CD4-positive, alpha-beta memory T cell (primary cell): ENCODE measurements around the gene USP3. TPM values are rescaled to one million over a fixed set of nuclear protein-coding genes. Genes with fewer than 3 reads are reported as not detected.

Source experiments
- CTCF ChIA-PET: fragments of 350-600 bp; sonication (Branson Sonifier 250); formaldehyde crosslinking; loops from one replicate; lab custom pipeline; 2021; ENCODE audit warnings: inconsistent platforms; ENCODE audit not compliant: partially characterized antibody; lab: Charles Lee
- POLR2A ChIA-PET: fragments of 350-600 bp; sonication (Branson Sonifier 250); formaldehyde crosslinking; loops from one replicate; lab custom pipeline; 2021; ENCODE audit not compliant: partially characterized antibody; lab: Charles Lee
- DNase-seq, 5 donors: peaks; one replicate each; pipeline versions ENCODE4 v3.0.0 to v3.0.0-alpha.2; 2020 to 2022; ENCODE audit warnings: mixed read lengths in 1 of 5
- H3K27ac ChIP-seq: one replicate; pipeline ENCODE4 v1.7.0; 2013; ENCODE audit warnings: low read depth, low read length
- H3K27me3 ChIP-seq: 2 replicates; pipeline ENCODE4 v1.7.0; 2013; ENCODE audit warnings: mild to moderate bottlenecking, low read length, moderate library complexity; ENCODE audit not compliant: insufficient read depth
- H3K36me3 ChIP-seq: 2 replicates; pipeline ENCODE4 v1.7.0; 2013; ENCODE audit warnings: mild to moderate bottlenecking, low read length, moderate library complexity; ENCODE audit not compliant: insufficient read depth
- H3K4me1 ChIP-seq: 2 replicates; pipeline ENCODE4 v1.7.0; 2013; ENCODE audit warnings: mild to moderate bottlenecking, low read length, moderate library complexity; ENCODE audit not compliant: insufficient read depth
- H3K4me3 ChIP-seq, 2 donors: one replicate each; pipeline ENCODE4 v1.7.0; 2013; ENCODE audit warnings: low read length in 2 of 2, mild to moderate bottlenecking in 1 of 2
- H3K9me3 ChIP-seq, 2 donors: one replicate each; pipeline ENCODE4 v1.7.0; 2013; ENCODE audit warnings: low read length in 2 of 2, control low read depth in 1 of 2; ENCODE audit not compliant: control insufficient read depth in 1 of 2
- H3K27ac Mint-ChIP-seq, 7 donors: one replicate each; pipeline ENCODE4 v1.8.0; 2020 to 2021; ENCODE audit warnings: mixed read lengths in 7 of 7, mild to moderate bottlenecking in 6 of 7, inconsistent platforms in 3 of 7, moderate library complexity in 3 of 7
- H3K27me3 Mint-ChIP-seq, 2 donors: one replicate each; pipeline ENCODE4 v1.8.0; 2020 to 2021; ENCODE audit warnings: mixed read lengths in 2 of 2
- H3K36me3 Mint-ChIP-seq, 2 donors: one replicate each; pipeline ENCODE4 v1.8.0; 2020 to 2021; ENCODE audit warnings: mixed read lengths in 2 of 2, inconsistent platforms in 1 of 2, mild to moderate bottlenecking in 1 of 2
- H3K4me1 Mint-ChIP-seq, 4 donors: one replicate each; pipeline ENCODE4 v1.8.0; 2020 to 2021; ENCODE audit warnings: mixed read lengths in 4 of 4, mild to moderate bottlenecking in 1 of 4
- H3K4me3 Mint-ChIP-seq, 8 donors: one replicate each; pipeline ENCODE4 v1.8.0; 2020 to 2021; ENCODE audit warnings: mixed read lengths in 8 of 8, mild to moderate bottlenecking in 7 of 8, moderate library complexity in 6 of 8, inconsistent platforms in 3 of 8
- H3K9me3 Mint-ChIP-seq, 8 donors: one replicate each; pipeline ENCODE4 v1.8.0; 2020 to 2021; ENCODE audit warnings: mixed read lengths in 8 of 8, mild to moderate bottlenecking in 5 of 8, inconsistent platforms in 3 of 8, moderate library complexity in 1 of 8
- intact Hi-C: fragments of 100-400 bp; cut with micrococcal nuclease; formaldehyde crosslinking; loops from one replicate; pipeline ENCODE4 v1.15.1; 2023
- polyA plus RNA-seq, 2 donors: library from polyadenylated mRNA; unstranded; fragments of 300-500 nt; fragmentation: Illumina TruSeq; gene quantifications; one replicate each; pipeline ENCODE4 v1.2.3, GENCODE V29; 2021
- total RNA-seq, 2 experiments: library from RNA; stranded (reverse); gene quantifications; one replicate each; pipeline ENCODE4 v1.2.3, GENCODE V29; 2021

The USP3 gene
- total and polyA plus RNA-seq, 4 experiments from 2014 or later = 61.6 to 159 (median 112) TPM

DNA sequence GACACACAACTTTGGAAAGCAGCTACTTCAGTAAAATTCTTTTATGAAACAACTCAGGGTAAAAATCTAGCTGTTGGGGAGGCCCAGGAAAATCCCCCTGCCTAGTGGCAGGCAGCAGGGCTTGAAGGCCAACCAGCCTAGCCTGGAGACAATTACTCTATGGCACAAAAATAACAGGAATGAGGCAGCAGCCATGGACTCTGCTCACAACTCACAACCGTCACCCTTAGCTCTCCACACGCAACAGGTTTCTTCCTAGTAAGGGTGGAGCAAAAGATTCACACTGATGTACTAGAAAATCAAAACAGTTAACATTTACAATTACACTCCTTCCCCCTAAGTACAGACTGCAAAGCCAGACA is 92.3 kb downstream of the USP3 start:
- CTCF ChIA-PET = interaction anchor here (0.9 to 2.4 kb wide), 5 partner anchors 13 to 738 kb away, joined by 3 to 7 read pairs (median 3); no protein-coding TSS in a partner anchor
- no peak overlapping the region for H3K4me3 ChIP-seq
- no peaks in the 10 kb centered on the region for H3K27me3 ChIP-seq
- H3K27ac ChIP-seq = no peak overlapping the region
- no peaks in the 10 kb centered on the region for H3K27me3 Mint-ChIP-seq
- H3K36me3 ChIP-seq = peaks cover under 1% of the 10 kb centered on the region
- H3K4me1 ChIP-seq = peaks cover 27% of the 10 kb centered on the region
- intact Hi-C loops = loop anchor here (10.0 kb wide), 1 partner anchor 52 kb away; no protein-coding TSS in a partner anchor
- H3K9me3 Mint-ChIP-seq = peaks cover 0 to 11% (median 0%) of the 10 kb centered on the region in 8 donors
- no peak for DNase-seq
- peak overlapping the region in 2 of 8 donors; percentile 25 to 47 for H3K4me3 Mint-ChIP-seq
- no peaks in the 10 kb centered on the region for H3K9me3 ChIP-seq
- POLR2A ChIA-PET = interaction anchor here (0.7 to 9.9 kb wide), 7 partner anchors 10 to 237 kb away, joined by 3 to 135 read pairs (median 6); partner anchors contain the start of genes HERC1 and USP3
- peak overlapping the region; percentile 39 to 86 (median 80) for H3K27ac Mint-ChIP-seq
- H3K4me1 Mint-ChIP-seq = peaks cover 23 to 77% (median 42%) of the 10 kb centered on the region in 4 donors
- peaks cover 21 to 31% of the 10 kb centered on the region in 2 donors for H3K36me3 Mint-ChIP-seq

DNA sequence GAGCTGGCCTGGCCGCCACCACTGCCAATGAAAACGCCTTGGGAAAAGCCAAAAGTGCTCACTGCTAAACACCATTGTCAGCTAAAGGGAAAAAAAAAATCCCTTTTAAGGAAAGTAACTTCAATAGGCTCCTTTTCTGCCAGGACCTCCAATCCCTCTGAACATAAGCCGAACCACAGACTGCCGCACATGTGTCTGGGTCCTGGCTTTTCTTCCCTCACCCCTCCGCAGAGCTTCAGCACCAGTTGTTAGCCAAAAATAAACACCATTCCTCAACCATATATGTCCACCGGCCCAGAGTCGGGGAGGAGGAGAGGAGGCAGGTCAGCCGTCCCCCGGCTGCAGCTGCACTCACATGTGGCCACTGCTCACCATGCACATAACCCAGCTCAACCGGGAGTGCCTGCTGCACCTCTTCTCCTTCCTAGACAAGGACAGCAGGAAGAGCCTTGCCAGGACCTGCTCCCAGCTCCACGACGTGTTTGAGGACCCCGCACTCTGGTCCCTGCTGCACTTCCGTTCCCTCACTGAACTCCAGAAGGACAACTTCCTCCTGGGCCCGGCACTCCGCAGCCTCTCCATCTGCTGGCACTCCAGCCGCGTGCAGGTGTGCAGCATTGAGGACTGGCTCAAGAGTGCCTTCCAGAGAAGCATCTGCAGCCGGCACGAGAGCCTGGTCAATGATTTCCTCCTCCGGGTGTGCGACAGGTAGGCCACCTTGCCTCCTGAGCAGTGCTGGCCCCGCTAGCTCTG is 92.8 kb downstream of the USP3 start, which contains the start of gene FBXL22:
Gene FBXL22, plus strand, starts transcription at position 350 of the 753 bp plus-strand sequence. Its CDS starts 6 bp downstream, at position 356.
- no peaks in the 10 kb centered on the region for H3K27me3 ChIP-seq
- no peaks in the 10 kb centered on the region for H3K27me3 Mint-ChIP-seq
- CTCF ChIA-PET = interaction anchor here (0.9 to 5.7 kb wide), 7 partner anchors 9 to 738 kb away, joined by 3 to 64 read pairs (median 7); no protein-coding TSS in a partner anchor
- POLR2A ChIA-PET = interaction anchor here (0.7 to 9.9 kb wide), 9 partner anchors 8 to 236 kb away, joined by 3 to 135 read pairs (median 6); partner anchors contain the start of genes HERC1 and USP3
- peaks cover 18 to 26% of the 10 kb centered on the region in 2 donors for H3K36me3 Mint-ChIP-seq
- no peak within 1 kb of the TSS for H3K4me3 ChIP-seq
- H3K9me3 ChIP-seq = no peaks in the 10 kb centered on the region
- H3K9me3 Mint-ChIP-seq = peaks cover 0 to 11% (median 0%) of the 10 kb centered on the region in 8 donors
- peak within 1 kb of the TSS in 4 of 8 donors; percentile 7 to 47 (median 22) for H3K4me3 Mint-ChIP-seq
- H3K4me1 ChIP-seq = peaks cover 32% of the 10 kb centered on the region
- no peak for DNase-seq
- peak within 1 kb of the TSS; percentile 39 to 94 (median 86) for H3K27ac Mint-ChIP-seq
- no peaks in the 10 kb centered on the region for H3K36me3 ChIP-seq
- intact Hi-C loops = loop anchor here (10.0 kb wide), 1 partner anchor 52 kb away; no protein-coding TSS in a partner anchor
- H3K4me1 Mint-ChIP-seq = peaks cover 26 to 79% (median 42%) of the 10 kb centered on the region in 4 donors
- H3K27ac ChIP-seq = no peak within 1 kb of the TSS

DNA sequence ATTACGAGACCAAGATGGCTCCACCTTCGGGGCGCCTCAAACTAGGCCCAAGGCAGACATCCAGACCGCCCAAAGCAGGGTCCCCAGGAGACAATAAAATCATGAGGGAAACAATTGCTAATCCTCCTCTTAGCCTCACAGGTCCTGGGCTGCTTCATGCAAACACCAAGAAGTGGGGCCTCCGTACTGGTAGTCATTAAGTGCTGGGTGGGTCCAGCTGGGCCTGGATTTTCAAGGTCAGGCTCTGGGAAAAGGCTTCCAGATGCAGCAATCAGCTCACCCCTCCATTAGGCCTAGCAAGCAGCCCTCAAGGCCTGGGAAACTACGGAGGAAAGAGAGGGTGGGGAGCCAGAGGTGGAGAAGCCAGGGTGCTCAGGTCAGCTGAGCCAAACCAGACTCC is 93.4 kb downstream of the USP3 start:
- no peak overlapping the region for H3K27ac ChIP-seq
- Mint-ChIP-seq H3K27me3 (no peaks in the 10 kb centered on the region), H3K9me3 (peaks cover 0 to 11% (median 0%) of the 10 kb centered on the region in 8 donors), H3K36me3 (peaks cover 15 to 25% of the 10 kb centered on the region in 2 donors), H3K27ac (peak overlapping the region in 2 of 7 donors; percentile 94), H3K4me1 (peaks cover 29 to 83% (median 46%) of the 10 kb centered on the region in 4 donors), H3K4me3 (no peak overlapping the region)
- H3K4me3 ChIP-seq = no peak overlapping the region
- no peak for DNase-seq
- peaks cover 38% of the 10 kb centered on the region for H3K4me1 ChIP-seq
- no peaks in the 10 kb centered on the region for H3K27me3 ChIP-seq
- intact Hi-C loops = loop anchor here (10.0 kb wide), 1 partner anchor 53 kb away; no protein-coding TSS in a partner anchor
- H3K36me3 ChIP-seq = no peaks in the 10 kb centered on the region
- POLR2A ChIA-PET = interaction anchor here (0.9 to 9.9 kb wide), 7 partner anchors 9 to 236 kb away, joined by 3 to 135 read pairs (median 7); partner anchors contain the start of genes HERC1 and USP3
- no peaks in the 10 kb centered on the region for H3K9me3 ChIP-seq
- CTCF ChIA-PET = interaction anchor here (1.0 to 5.7 kb wide), 6 partner anchors 10 to 130 kb away, joined by 3 to 64 read pairs (median 9); no protein-coding TSS in a partner anchor

DNA sequence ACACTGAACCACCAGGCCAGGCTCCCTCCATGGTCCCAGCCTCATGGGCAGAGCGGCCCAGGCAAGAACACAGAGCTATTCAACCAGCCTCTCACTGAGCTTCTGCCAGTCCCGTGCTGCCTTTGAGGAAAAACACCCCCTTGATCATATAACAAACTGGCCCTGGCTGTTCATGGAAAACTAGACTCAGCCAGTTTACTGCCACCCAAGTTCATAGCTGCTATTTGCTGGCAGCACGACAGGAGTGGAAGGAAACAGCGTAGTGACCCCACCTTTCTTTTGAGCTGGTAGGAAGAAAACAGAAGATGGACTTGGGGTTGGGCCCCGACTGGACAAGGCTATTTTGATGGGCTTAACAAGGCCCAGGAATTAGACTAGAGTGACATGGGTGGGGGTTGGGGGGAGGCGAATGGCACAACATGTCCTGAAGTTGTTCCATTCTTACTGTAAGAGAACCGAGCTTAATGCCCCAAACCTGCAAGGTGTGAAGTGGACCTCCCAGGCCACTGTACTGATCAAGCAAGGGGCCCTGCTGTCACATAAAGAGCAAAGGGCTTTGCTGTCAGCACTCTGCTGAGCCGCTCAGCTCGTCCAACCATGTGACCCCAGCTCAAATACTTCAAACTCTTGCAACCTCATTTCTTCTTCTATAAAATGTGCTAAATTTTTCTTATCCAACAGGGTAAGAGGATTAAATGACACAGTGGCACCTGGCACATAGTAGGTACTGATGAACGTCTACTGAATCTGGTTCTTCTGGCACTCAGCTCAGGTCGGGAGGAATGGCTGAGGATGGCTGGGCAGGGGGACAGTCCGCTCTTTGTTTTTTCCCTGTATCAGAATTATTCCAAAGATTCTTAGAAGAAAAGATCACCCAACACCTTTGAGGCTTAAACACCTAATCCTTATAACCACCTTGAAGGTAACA is 94.3 kb downstream of the USP3 start:
- POLR2A ChIA-PET = interaction anchor here (0.8 to 9.9 kb wide), 15 partner anchors 12 to 497 kb away, joined by 3 to 135 read pairs (median 8); partner anchors contain the start of genes SNX1 and USP3
- Histone ChIP-seq H3K4me3 (no peak overlapping the region), H3K9me3 (no peaks in the 10 kb centered on the region), H3K27ac (no peak overlapping the region), H3K36me3 (no peaks in the 10 kb centered on the region), H3K27me3 (no peaks in the 10 kb centered on the region), H3K4me1 (peaks cover 40% of the 10 kb centered on the region)
- H3K36me3 Mint-ChIP-seq = peaks cover 8 to 16% of the 10 kb centered on the region in 2 donors
- H3K27ac Mint-ChIP-seq = peak overlapping the region; percentile 86 to 94 (median 94)
- no peak for DNase-seq
- H3K4me1 Mint-ChIP-seq = peaks cover 29 to 82% (median 46%) of the 10 kb centered on the region in 4 donors
- H3K4me3 Mint-ChIP-seq = peak overlapping the region; percentile 33 to 95 (median 88)
- CTCF ChIA-PET = interaction anchor here (0.7 to 5.7 kb wide), 22 partner anchors 11 to 448 kb away, joined by 3 to 64 read pairs (median 5); no protein-coding TSS in a partner anchor
- intact Hi-C loops = loop anchor here (10.0 kb wide), 1 partner anchor 54 kb away; no protein-coding TSS in a partner anchor
- peaks cover 0 to 11% (median 0%) of the 10 kb centered on the region in 8 donors for H3K9me3 Mint-ChIP-seq
- no peaks in the 10 kb centered on the region for H3K27me3 Mint-ChIP-seq

DNA sequence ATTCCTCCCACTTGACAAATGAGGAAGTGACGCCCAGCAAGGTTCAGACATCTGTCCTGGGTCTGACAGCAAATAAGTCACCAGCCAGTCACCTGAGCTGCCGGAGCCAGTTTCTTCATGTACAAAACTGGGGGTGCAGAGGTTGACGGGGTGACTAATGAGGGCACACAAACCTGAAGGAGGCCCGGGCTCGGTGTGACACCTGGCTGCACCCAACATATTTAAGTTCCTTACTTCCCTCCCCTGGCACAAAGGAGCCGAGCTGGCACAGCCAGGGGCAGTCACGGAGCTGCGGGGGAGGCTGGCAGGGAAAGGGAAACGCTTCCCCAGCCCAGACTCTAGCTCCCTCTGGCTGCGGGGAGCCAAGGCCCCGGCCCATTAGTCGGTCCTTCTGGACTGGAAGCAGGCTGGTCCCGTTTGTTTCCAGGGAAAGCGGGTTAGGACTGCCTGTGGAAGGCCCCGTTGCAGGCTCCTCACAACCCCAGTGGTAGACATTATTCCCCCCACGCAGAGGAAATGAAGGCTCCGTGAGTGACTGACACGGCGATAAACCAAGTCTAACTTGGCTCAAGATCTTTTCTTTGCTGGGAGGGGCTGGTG is 95.1 kb downstream of the USP3 start:
- Histone ChIP-seq H3K4me3 (peak overlapping the region; percentile 19 to 70), H3K4me1 (peaks cover 40% of the 10 kb centered on the region), H3K9me3 (no peaks in the 10 kb centered on the region), H3K27me3 (no peaks in the 10 kb centered on the region), H3K27ac (peak overlapping the region; percentile 65), H3K36me3 (no peaks in the 10 kb centered on the region)
- peaks cover 0 to 11% (median 0%) of the 10 kb centered on the region in 8 donors for H3K9me3 Mint-ChIP-seq
- DNase-seq = peak; percentile 14 to 72 (median 27)
- H3K36me3 Mint-ChIP-seq = peaks cover 5 to 13% of the 10 kb centered on the region in 2 donors
- H3K27ac Mint-ChIP-seq = peak overlapping the region; percentile 91 to 94 (median 94)
- H3K27me3 Mint-ChIP-seq = no peaks in the 10 kb centered on the region
- peak overlapping the region; percentile 85 to 95 (median 90) for H3K4me3 Mint-ChIP-seq
- intact Hi-C loops = loop anchor here (10.0 kb wide), 1 partner anchor 55 kb away; no protein-coding TSS in a partner anchor
- CTCF ChIA-PET = interaction anchor here (0.7 to 5.7 kb wide), 24 partner anchors 10 to 197 kb away, joined by 3 to 64 read pairs (median 4); no protein-coding TSS in a partner anchor
- H3K4me1 Mint-ChIP-seq = peaks cover 29 to 84% (median 49%) of the 10 kb centered on the region in 4 donors
- POLR2A ChIA-PET = interaction anchor here (0.6 to 9.9 kb wide), 22 partner anchors 11 to 551 kb away, joined by 3 to 135 read pairs (median 6); partner anchors contain the start of genes SNX1 and USP3
